Measurements from ENCODE around the gene C1orf94. TPM values are rescaled to one million over a fixed set of nuclear protein-coding genes. Genes with fewer than 3 reads are reported as not detected.

C1orf94 gene
- polyA plus RNA-seq, 1 donor from 2014 or later, result not detected

GRCh38 chr1:34149501-34149900 is 27.2 kb upstream of the C1orf94 start:
- Histone ChIP-seq H3K4me2 (ENCODE audit: low read length) (no peak overlapping the region), H3F3A (ENCODE audit: insufficient read depth, low read length, poor library complexity, severe bottlenecking) (no peaks in the 10 kb centered on the region), H3K27ac (ENCODE audit: low read length) (no peak overlapping the region), H4K20me1 (ENCODE audit: insufficient read depth) (no peaks in the 10 kb centered on the region), H2AFZ (ENCODE audit: low read depth, low read length) (no peak overlapping the region), H3K9ac (ENCODE audit: low read length) (no peak overlapping the region), H3K9me3 (ENCODE audit: low read length) (no peaks in the 10 kb centered on the region), H3K79me2 (replicated peaks; ENCODE audit: insufficient read depth, low read length) (no peaks in the 10 kb centered on the region), H3K36me3 (ENCODE audit: insufficient read depth, low read length) (peaks cover 5% of the 10 kb centered on the region), H3K4me3 (ENCODE audit: low read length) (no peak overlapping the region), H3K9me2 (ENCODE audit: insufficient read depth, low read length) (no peaks in the 10 kb centered on the region), H3K27me3 (ENCODE audit: insufficient read depth, low read depth, low read length) (no peaks in the 10 kb centered on the region)
- TF ChIP-seq REST (IDR thresholded peaks at IDR 0.05; ENCODE audit: borderline replicate concordance), result no peak
- no peak for TF ChIP-seq EZH2 (IDR thresholded peaks at IDR 0.05; ENCODE audit: borderline replicate concordance, insufficient read depth, low read length, poor library complexity, severe bottlenecking)
- TF ChIP-seq TAF1 (IDR thresholded peaks at IDR 0.05; ENCODE audit: low read depth), result no peak
- TF ChIP-seq POLR2AphosphoS5 (IDR thresholded peaks at IDR 0.05), result no peak
- TF ChIP-seq SMC3 (conservative IDR thresholded peaks at IDR 0.05; ENCODE audit: poor library complexity), result no peak
- no peak for TF ChIP-seq RAD21 (conservative IDR thresholded peaks at IDR 0.05)
- no peak for TF ChIP-seq MXI1 (conservative IDR thresholded peaks at IDR 0.05; ENCODE audit: poor library complexity, severe bottlenecking)
- no peak for TF ChIP-seq EP300 (conservative IDR thresholded peaks at IDR 0.05; ENCODE audit: poor library complexity, severe bottlenecking)
- no peak for TF ChIP-seq CTCF (IDR thresholded peaks at IDR 0.05; ENCODE audit: poor library complexity, severe bottlenecking)

DNA sequence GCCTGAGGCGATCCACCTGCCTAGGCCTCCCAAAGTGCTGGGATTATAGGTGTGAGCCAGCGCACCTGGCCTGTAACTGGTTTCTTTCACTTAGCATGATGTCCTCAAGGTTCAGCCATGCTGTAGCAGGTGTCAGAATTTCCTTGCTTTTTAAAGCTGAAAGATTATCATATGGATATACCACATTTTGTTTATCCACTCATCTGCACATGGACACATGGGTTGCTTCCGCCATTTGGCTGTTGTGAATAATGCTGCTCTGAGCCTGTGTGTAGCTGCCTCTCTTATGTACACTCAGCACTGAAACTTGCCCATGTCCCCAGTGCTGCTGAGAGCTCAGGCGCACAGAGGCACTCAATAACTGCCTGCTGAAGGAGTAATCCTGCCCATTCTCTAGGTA is 23.5 kb upstream of the C1orf94 start:
- Histone ChIP-seq H3K36me3 (ENCODE audit: insufficient read depth, low read length) (peaks cover 5% of the 10 kb centered on the region), H3K4me2 (ENCODE audit: low read length) (no peak overlapping the region), H3K27me3 (ENCODE audit: insufficient read depth, low read depth, low read length) (no peaks in the 10 kb centered on the region), H3K4me3 (ENCODE audit: low read length) (no peak overlapping the region), H3K9me3 (ENCODE audit: low read length) (no peaks in the 10 kb centered on the region), H3K9me2 (ENCODE audit: insufficient read depth, low read length) (no peaks in the 10 kb centered on the region), H3F3A (ENCODE audit: insufficient read depth, low read length, poor library complexity, severe bottlenecking) (no peaks in the 10 kb centered on the region), H4K20me1 (ENCODE audit: insufficient read depth) (no peaks in the 10 kb centered on the region), H3K9ac (ENCODE audit: low read length) (no peak overlapping the region), H3K27ac (ENCODE audit: low read length) (no peak overlapping the region), H3K79me2 (replicated peaks; ENCODE audit: insufficient read depth, low read length) (no peaks in the 10 kb centered on the region), H2AFZ (ENCODE audit: low read depth, low read length) (no peak overlapping the region)
- no peak for TF ChIP-seq RAD21 (conservative IDR thresholded peaks at IDR 0.05)
- TF ChIP-seq SMC3 (conservative IDR thresholded peaks at IDR 0.05; ENCODE audit: poor library complexity), result no peak
- TF ChIP-seq EP300 (conservative IDR thresholded peaks at IDR 0.05; ENCODE audit: poor library complexity, severe bottlenecking), result no peak
- no peak for TF ChIP-seq EZH2 (IDR thresholded peaks at IDR 0.05; ENCODE audit: borderline replicate concordance, insufficient read depth, low read length, poor library complexity, severe bottlenecking)
- no peak for TF ChIP-seq TAF1 (IDR thresholded peaks at IDR 0.05; ENCODE audit: low read depth)
- no peak for TF ChIP-seq MXI1 (conservative IDR thresholded peaks at IDR 0.05; ENCODE audit: poor library complexity, severe bottlenecking)
- TF ChIP-seq CTCF (IDR thresholded peaks at IDR 0.05; ENCODE audit: poor library complexity, severe bottlenecking), result no peak
- no peak for TF ChIP-seq REST (IDR thresholded peaks at IDR 0.05; ENCODE audit: borderline replicate concordance)
- TF ChIP-seq POLR2AphosphoS5 (IDR thresholded peaks at IDR 0.05), result no peak

All from neural cell (in vitro differentiated cells).